SK-N-SH (cell line): ENCODE data around the gene LNP1.

Experiments used
- CTCF ChIP-seq: fragments of 200-600 bp; sonication (generic); IDR thresholded peaks from 2 replicates; pipeline ENCODE4 v1.6.1; 2017; ENCODE audit warnings: antibody characterized with exemption, mild to moderate bottlenecking, moderate library complexity
- EZH2phosphoT487 ChIP-seq: fragments of 200-600 bp; sonication (generic); IDR thresholded peaks from 2 replicates; pipeline ENCODE4 v1.6.1; 2017; ENCODE audit warnings: low read depth, mixed run types, mild to moderate bottlenecking, antibody characterized with exemption, moderate library complexity, borderline replicate concordance
- GABPA ChIP-seq: IDR thresholded peaks from 2 replicates; pipeline ENCODE4 v1.4.0; 2012; ENCODE audit warnings: low read depth, mild to moderate bottlenecking
- MAX ChIP-seq: IDR thresholded peaks from 2 replicates; pipeline ENCODE4 v1.4.0; 2012; ENCODE audit warnings: low read depth
- REST ChIP-seq: IDR thresholded peaks from 2 replicates; pipeline ENCODE4 v1.6.1; 2012; ENCODE audit warnings: mild to moderate bottlenecking, low read depth, low read length, moderate library complexity
- USF1 ChIP-seq: IDR thresholded peaks from 2 replicates; pipeline ENCODE4 v1.4.0; 2012; ENCODE audit warnings: low read depth, borderline replicate concordance

- TF ChIP-seq CTCF (no peak), EZH2phosphoT487 (no peak), GABPA (no peak), USF1 (no peak), REST (no peak), MAX (no peak)
These were observed 65.8 kb downstream of the LNP1 start for GRCh38 chr3:100467133-100467532.
